ENCODE data around the gene KCNMB2.

The KCNMB2 gene

GRCh38 chr3:178762385-178762784 is 226.1 kb downstream of the KCNMB2 start:
- DNase-seq: no peak

DNA sequence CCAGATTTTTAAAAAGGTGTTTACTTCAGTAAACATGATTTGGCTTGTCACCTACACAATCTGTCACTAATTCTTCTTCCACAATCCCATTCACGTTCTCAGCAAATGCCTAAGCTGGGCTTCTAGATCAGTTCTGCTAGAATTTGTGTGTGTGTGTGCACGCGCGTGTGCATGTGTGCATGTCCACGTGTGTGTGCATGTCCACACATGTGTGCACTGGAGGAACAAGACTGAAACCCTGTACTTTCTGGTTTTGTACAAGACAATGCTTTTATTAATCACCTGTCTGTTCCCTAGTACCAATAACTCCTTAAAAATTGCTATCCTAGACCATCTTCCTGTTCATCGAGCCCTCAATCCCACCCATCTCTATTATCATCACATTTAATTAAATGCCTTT is 229.2 kb downstream of the KCNMB2 start:
- no peak for DNase-seq

DNA sequence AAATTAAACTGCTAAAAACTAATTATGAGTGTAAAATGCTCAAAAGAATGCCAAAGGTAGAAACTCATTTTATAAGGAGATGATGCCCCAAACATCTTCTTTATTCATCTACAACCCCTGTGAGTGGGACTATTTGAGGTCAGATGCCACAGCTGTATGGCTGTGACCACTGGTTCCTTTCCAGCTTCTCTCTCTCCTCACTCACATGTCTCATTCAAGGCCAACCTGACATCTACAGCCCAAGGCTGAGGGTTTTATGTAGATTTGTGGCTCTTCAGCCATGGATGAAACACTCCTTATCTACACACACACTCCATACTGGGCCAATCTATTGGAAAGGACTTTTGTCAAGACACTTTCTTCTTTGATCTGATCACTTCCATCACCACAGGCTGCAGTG is 231.3 kb downstream of the KCNMB2 start:
- no peak for DNase-seq

DNA sequence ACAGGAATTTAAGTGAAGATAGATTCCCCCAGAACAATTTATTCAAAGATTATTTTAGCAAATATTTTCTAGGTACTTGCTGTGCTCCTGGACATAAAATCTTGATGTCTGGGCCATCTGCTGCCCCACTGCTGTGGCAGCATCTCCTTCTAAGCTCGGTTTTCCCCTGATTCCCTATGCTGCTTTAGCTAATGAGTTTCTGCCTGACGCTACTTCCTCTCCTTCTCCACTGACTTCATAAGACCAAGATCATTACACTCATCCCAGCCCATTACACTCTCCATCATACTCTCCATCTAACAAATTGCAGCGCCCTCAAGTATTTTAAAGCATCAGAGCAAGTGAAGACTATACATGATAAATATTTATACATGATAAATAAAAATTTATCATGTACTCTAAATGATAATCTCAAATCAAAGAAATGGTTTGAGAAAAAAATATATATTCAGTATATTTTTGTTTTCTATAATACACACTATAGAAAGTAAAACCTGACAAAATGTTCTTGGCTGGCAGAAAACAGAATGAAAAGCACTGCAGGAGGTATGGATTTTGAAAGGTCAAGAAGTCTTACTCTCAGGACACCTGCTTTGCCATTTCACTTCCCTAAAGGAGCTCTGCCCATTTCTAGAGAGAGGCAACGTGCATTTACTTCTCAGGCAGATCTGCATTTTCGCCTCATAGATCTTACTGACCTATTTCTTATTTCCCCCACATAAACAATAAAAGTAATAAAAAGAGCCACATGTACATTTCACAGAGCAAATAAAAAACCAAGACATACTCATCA is 232.0 kb downstream of the KCNMB2 start:
- no peak for DNase-seq

DNA sequence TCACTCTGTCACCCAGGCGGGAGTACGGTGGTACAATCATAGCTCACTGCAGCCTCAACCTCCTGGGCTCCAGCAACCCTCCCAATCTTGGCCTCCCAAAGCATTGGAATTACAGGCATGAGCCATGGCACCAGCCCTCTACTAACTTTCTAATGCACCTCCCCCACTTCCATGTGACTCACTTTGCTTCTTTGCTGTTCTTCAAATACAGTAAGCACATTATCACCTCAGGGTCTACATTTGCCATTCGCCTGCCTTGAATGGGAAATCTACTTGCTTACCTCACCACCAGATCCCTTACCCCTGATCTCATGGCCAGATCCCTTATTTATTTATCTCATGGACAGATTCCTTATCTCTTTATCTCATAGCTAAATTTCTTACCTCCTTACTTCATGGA is 235.3 kb downstream of the KCNMB2 start:
- no peak for DNase-seq

DNA sequence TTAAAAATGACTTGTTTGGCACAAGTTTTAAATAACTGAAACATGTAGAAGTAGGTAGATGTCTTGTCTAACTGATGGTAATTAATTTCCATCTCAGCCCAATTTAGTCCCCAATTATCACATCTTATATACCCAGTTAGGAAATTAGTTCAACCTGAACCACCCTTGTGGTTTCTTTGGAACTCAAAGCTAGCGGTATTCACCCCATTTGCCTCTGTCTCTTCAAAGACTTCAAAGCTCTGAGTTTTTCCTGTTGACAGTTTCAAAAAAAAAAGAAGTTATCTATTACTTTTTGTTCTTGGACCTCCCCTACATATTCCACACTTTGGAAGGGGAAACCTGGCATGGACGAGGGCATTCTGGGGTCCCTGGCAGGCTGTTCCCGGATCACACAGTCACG is 236.5 kb downstream of the KCNMB2 start:
- DNase-seq: no peak

GRCh38 chr3:178773358-178773757 is 237.1 kb downstream of the KCNMB2 start:
- DNase-seq: no peak

- DNase-seq: no peak
These were observed 241.6 kb downstream of the KCNMB2 start for GRCh38 chr3:178777718-178778411.

GRCh38 chr3:178778589-178778988 is 242.4 kb downstream of the KCNMB2 start:
- no peak for DNase-seq

DNA sequence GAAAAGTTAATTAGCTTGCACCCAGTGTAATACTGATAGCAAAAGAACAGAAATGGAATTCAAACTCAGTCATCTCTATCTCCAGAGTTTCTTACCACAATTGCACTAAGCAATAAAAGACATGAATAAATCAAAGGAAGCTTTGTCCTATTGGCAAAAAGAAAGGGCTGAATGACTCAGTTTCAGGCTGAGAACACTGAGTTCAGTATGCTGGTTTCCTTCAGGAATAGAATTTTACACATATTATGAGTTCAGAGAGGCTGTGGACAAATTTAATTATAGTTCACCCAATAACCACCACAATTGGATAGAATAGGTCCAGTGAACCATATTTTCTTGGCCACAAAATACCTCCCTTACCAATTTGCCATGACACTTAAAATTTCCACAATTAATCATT is 249.7 kb downstream of the KCNMB2 start:
- no peak for DNase-seq

DNA sequence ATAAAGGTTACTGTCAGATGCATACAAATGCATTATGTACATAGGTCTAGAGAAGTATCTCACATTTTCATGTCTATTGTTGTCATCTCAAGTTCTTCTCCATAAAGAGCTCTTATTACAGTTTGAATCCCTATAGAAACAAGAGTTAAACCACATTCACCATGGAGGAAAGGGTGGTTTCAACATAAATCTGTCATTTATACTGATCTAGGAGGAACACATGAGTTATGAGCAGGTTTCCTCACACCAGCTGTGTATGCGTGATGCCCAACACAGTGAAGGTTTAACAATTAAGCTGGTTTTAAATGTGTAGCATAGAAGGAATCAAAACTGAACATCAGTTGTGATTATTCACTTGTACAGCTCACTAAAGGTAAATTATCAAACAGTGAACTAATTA is 251.7 kb downstream of the KCNMB2 start:
- no peak for DNase-seq

DNA sequence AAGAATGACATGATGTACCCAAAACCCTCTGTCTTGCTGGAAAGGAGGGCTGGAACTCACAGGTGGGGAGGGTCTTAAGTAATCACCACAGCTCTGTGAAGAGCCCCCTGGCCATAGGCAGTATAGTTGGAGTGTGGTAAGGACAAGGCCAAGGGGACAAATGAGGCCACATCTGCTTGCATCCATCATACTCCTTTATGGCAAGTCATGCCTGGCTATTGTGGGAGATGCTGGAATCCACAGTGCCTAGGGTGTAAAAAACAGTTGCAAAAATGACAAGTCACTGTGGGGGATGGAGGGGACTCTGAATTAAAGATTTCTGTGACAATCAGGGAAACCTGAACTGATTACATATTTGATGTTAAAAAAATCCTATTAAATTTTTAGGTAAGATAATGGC is 258.5 kb downstream of the KCNMB2 start:
- DNase-seq: no peak

- no peak for DNase-seq
These were observed 259.1 kb downstream of the KCNMB2 start for GRCh38 chr3:178795349-178795748.

- no peak for DNase-seq
These were observed 266.0 kb downstream of the KCNMB2 start for GRCh38 chr3:178802259-178802658.

GRCh38 chr3:178802993-178803693 is 266.9 kb downstream of the KCNMB2 start:
- DNase-seq: no peak

DNA sequence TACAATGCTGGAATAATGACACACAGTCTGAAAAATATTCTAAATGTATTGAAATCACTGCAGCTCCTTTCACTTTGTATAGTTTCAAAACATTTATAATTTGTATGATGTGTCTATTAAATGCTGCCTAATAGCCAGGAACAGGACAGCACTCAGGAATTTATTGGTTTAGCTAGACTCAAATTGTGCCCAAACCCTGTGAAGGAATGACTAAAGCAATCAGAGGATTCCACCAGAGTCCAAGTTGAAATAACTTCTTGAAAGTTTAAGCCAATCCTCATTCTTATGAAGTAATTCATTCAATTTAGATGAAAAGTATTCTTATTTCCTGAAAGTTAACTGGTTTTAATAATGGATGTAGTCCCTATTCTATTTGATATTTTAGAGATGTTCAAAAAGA is 268.4 kb downstream of the KCNMB2 start:
- no peak for DNase-seq

DNA sequence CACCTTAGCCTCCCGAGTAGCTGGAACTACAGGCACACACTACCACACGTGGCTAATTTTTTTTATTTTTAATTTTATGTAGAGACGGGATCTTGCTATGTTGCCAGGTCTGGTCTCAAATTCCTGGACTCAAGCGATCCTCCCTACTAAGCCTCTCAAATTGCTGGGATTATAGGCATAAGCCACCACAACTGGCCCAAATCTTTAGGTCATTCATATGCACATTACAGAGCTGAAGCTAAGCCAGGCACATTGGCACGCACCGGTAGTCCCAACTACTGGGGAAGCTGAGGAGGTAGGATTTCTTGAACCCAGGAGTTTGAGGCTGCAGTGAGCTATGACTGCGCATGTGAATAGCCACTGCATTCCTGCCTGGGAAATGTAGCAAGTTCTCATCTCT is 269.5 kb downstream of the KCNMB2 start:
- DNase-seq: no peak

DNA sequence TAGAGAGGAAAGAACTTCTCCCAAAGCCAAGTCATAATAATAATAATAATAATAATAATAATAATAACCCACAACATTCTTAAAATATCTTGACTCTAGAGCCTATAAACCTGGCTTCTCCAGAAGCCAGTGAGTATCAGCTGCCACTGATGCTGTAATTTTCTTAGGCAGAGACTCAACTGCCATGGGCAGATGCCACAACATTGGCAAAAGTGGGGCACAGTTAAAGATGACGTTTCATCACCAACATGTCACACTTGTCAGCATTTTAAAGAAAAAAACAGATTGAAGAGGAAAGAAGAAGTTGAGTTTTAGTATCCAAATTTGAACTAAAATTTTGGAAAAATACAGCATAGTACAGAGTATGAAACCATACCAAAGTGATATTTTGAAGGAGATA is 270.4 kb downstream of the KCNMB2 start:
- DNase-seq: no peak

DNA sequence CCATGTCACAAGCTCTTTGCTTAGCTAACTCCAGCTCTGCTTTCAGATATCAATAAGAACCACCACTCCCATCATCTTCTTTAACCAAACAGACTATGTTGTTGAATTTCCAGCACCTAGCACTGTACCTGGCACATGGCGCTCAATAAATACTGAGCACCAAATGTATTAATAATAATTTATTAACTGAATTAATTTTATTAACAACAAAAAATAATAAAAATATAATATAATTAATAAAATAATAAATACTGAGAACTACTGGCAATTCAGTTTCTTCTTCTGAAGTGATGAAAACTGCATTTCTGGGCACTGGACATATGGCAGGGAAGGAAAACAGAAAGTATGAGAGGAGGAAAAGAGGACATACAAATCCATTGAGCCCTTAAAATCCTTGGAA is 271.5 kb downstream of the KCNMB2 start:
- no peak for DNase-seq

- DNase-seq: no peak
These were observed 272.5 kb downstream of the KCNMB2 start for GRCh38 chr3:178808748-178809147.

DNA sequence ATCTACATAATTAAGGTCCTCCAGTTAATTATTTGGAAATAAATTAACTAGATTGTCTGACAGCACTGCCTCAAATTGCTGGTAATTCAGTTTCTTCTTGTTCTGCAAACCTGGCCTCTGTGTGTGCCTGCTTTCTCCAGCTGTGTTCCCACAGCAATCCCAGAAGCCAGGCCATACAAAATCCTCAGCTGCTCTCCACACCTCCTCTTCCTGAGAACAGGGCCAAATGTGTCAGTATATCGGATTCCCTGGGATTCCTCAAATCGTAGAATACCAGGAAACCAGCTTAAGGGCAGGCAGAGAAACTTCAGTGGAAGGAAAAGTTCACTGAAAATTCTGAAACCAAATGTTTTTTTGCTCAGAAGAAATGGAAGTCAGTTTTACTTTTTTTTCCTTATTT is 273.9 kb downstream of the KCNMB2 start:
- no peak for DNase-seq

DNA sequence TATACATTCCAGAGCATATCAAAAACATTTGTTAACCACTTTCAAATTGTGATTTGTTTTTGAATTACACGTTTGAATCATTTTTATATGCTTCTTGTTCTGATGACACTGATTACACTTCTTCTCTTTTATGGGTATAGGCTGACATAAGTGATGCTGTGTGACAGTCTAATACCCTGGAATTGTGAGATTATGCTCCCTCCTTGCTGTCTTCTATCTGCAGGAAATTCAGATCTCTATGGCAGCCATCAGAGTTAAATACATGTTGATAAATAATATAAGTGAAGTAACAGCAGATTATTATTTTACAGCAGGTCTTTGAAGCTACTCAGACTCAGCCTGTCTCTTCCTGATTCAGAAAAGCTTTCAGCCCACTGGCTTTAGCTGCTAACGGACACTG is 286.5 kb downstream of the KCNMB2 start:
- no peak for DNase-seq

GRCh38 chr3:178823150-178823549 is 286.9 kb downstream of the KCNMB2 start:
- DNase-seq: no peak

- DNase-seq: no peak
These were observed 287.5 kb downstream of the KCNMB2 start for GRCh38 chr3:178823591-178824246.
